ENCODE data around the gene SPECC1. TPM values are rescaled to one million over a fixed set of nuclear protein-coding genes. Genes with fewer than 3 reads are reported as not detected.

SPECC1 gene
- polyA plus RNA-seq, 3 donors: 36.0 to 58.4 (median 50.5) TPM

DNA sequence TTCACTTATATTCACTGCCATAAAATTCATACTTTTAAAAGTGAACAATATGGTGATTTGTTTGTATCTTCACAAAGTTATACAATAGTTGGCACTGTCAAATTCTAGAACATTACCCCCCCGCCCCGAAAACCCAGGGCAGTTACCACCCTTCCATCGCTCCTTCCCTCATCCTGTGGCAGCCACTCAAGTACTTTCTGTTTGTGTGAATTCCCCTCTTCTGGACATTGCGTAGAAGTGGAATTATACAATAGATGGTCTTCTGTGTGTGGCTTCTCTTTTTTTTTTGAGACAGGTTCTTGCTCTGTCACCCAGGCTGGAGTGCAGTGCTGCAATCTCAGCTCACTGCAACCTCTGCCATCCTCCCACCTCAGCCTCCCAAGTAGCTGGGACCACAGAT is 58.6 kb downstream of the SPECC1 start:
- no CpG with 5 or more reads among the region's 4 CpGs for WGBS (ENCODE audit: insufficient coverage)
- Histone ChIP-seq H3K4me2 (replicated peaks; ENCODE audit: extremely low read depth, low read length, poor library complexity, severe bottlenecking) (no peak overlapping the region), H3K4me1 (ENCODE audit: control insufficient read depth in 1 of 2, insufficient read depth in 2 of 2, low read length in 2 of 2) (peaks cover 48 to 64% of the 10 kb centered on the region in 2 donors), H3K4me3 (replicated peaks in 1 of 3; ENCODE audit: low read depth in 2 of 3, low read length in 3 of 3) (no peak overlapping the region), H2AFZ (ENCODE audit: insufficient read depth, low read depth, low read length, poor library complexity, severe bottlenecking) (no peak overlapping the region), H3K36me3 (replicated peaks in 1 of 2; ENCODE audit: control insufficient read depth in 1 of 2, insufficient read depth in 2 of 2, low read length in 2 of 2) (no peaks in the 10 kb centered on the region), H3K27ac (ENCODE audit: low read depth in 1 of 2, low read length in 2 of 2) (no peak overlapping the region), H3K9ac (ENCODE audit: insufficient read depth, low read length, poor library complexity, severe bottlenecking) (no peak overlapping the region), H3K9me3 (replicated peaks in 1 of 2; ENCODE audit: control insufficient read depth in 1 of 2, insufficient read depth in 1 of 2, low read length in 2 of 2) (no peaks in the 10 kb centered on the region), H4K20me1 (ENCODE audit: insufficient read depth, low read length) (no peaks in the 10 kb centered on the region), H3K27me3 (ENCODE audit: control insufficient read depth in 2 of 2, insufficient read depth in 2 of 2, low read length in 2 of 2) (no peaks in the 10 kb centered on the region), H3K79me2 (ENCODE audit: insufficient read depth, low read length) (peaks cover 18% of the 10 kb centered on the region)
- Mint-ChIP-seq H3K27ac (peak overlapping the region in 3 of 7 donors; percentile 6 to 65 (median 38)), H3K4me1 (peaks cover 70% of the 10 kb centered on the region), H3K27me3 (ENCODE audit: low read depth in 3 of 3) (peaks cover 0 to under 1% (median 0%) of the 10 kb centered on the region in 3 donors), H3K36me3 (no peaks in the 10 kb centered on the region), H3K9me3 (no peaks in the 10 kb centered on the region), H3K4me3 (no peak overlapping the region)
- intact Hi-C loops (cut with micrococcal nuclease): no loop called here
- DNase-seq: peak; percentile 33 to 78 (median 38)
- TF ChIP-seq, protein P1, sequence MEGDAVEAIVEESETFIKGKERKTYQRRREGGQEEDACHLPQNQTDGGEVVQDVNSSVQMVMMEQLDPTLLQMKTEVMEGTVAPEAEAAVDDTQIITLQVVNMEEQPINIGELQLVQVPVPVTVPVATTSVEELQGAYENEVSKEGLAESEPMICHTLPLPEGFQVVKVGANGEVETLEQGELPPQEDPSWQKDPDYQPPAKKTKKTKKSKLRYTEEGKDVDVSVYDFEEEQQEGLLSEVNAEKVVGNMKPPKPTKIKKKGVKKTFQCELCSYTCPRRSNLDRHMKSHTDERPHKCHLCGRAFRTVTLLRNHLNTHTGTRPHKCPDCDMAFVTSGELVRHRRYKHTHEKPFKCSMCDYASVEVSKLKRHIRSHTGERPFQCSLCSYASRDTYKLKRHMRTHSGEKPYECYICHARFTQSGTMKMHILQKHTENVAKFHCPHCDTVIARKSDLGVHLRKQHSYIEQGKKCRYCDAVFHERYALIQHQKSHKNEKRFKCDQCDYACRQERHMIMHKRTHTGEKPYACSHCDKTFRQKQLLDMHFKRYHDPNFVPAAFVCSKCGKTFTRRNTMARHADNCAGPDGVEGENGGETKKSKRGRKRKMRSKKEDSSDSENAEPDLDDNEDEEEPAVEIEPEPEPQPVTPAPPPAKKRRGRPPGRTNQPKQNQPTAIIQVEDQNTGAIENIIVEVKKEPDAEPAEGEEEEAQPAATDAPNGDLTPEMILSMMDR (IDR thresholded peaks at IDR 0.05): no peak

GRCh38 chr17:20068445-20068844 is 59.3 kb downstream of the SPECC1 start:
- Mint-ChIP-seq H3K27me3 (ENCODE audit: low read depth in 3 of 3) (no peaks in the 10 kb centered on the region), H3K27ac (peak overlapping the region in 1 of 7 donors; percentile 68), H3K9me3 (no peaks in the 10 kb centered on the region), H3K4me3 (no peak overlapping the region), H3K36me3 (no peaks in the 10 kb centered on the region), H3K4me1 (peaks cover 70% of the 10 kb centered on the region)
- no peak for DNase-seq
- no CpG with 5 or more reads among the region's 3 CpGs for WGBS (ENCODE audit: insufficient coverage)
- H3K4me3 ChIP-seq (replicated peaks in 1 of 3; ENCODE audit: low read depth in 2 of 3, low read length in 3 of 3): no peak overlapping the region
- no peaks in the 10 kb centered on the region for H3K36me3 ChIP-seq (replicated peaks in 1 of 2; ENCODE audit: control insufficient read depth in 1 of 2, insufficient read depth in 2 of 2, low read length in 2 of 2)
- intact Hi-C loops (cut with micrococcal nuclease): no loop called here
- no peaks in the 10 kb centered on the region for H3K27me3 ChIP-seq (ENCODE audit: control insufficient read depth in 2 of 2, insufficient read depth in 2 of 2, low read length in 2 of 2)
- peaks cover 19% of the 10 kb centered on the region for H3K79me2 ChIP-seq (ENCODE audit: insufficient read depth, low read length)
- H3K9ac ChIP-seq (ENCODE audit: insufficient read depth, low read length, poor library complexity, severe bottlenecking): no peak overlapping the region
- no peaks in the 10 kb centered on the region for H3K9me3 ChIP-seq (replicated peaks in 1 of 2; ENCODE audit: control insufficient read depth in 1 of 2, insufficient read depth in 1 of 2, low read length in 2 of 2)
- no peaks in the 10 kb centered on the region for H4K20me1 ChIP-seq (ENCODE audit: insufficient read depth, low read length)
- no peak overlapping the region for H3K4me2 ChIP-seq (replicated peaks; ENCODE audit: extremely low read depth, low read length, poor library complexity, severe bottlenecking)
- H2AFZ ChIP-seq (ENCODE audit: insufficient read depth, low read depth, low read length, poor library complexity, severe bottlenecking): no peak overlapping the region
- peaks cover 49 to 64% of the 10 kb centered on the region in 2 donors for H3K4me1 ChIP-seq (ENCODE audit: control insufficient read depth in 1 of 2, insufficient read depth in 2 of 2, low read length in 2 of 2)
- no peak overlapping the region for H3K27ac ChIP-seq (ENCODE audit: low read depth in 1 of 2, low read length in 2 of 2)
- TF ChIP-seq, protein P1 (IDR thresholded peaks at IDR 0.05): no peak
